HG03558 (cell line): ENCODE data around the gene SLC50A1.

Experiments used
- ATAC-seq: cut with Tn5 transposase; IDR thresholded peaks from one replicate; pipeline ENCODE4 v1.9.1; 2021; ENCODE audit warnings: moderate number of reproducible peaks; ENCODE audit not compliant: unreplicated experiment; ENCODE audit errors: extremely low read depth

The SLC50A1 gene

DNA sequence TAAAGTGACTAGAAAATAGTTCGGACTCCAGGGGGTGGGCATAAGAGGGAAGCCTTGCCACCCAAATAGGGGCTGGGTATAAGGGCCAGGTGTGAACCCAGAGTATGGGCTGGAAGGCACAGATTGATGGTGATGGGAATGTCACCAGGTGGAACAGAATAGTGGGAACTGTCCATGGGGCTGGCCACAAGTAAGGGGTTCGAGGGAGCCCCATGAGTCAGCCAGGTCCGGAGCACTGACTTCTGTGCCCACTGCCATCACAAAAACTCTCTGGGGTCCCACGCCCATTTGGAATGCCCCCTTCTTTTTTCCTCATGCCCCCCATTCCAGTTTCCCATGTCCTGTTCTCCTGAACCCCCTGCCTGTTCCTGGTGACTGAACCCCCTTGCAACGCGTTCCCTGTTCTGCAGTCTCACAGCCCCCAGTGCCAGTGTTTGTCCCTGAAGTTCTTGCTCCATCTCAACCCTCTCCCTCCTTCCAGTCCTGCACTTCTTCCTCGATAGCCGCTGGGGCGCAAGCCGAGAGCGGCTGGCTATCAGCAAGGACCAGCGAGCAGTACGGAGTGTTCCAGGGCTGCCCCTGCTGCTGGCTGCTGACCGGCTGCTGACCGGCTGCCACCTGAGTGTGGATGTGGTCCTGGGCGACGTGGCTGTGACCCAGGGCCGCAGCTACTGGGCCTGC lies 45.9 kb downstream of the SLC50A1 start:
- ATAC-seq: no peak

DNA sequence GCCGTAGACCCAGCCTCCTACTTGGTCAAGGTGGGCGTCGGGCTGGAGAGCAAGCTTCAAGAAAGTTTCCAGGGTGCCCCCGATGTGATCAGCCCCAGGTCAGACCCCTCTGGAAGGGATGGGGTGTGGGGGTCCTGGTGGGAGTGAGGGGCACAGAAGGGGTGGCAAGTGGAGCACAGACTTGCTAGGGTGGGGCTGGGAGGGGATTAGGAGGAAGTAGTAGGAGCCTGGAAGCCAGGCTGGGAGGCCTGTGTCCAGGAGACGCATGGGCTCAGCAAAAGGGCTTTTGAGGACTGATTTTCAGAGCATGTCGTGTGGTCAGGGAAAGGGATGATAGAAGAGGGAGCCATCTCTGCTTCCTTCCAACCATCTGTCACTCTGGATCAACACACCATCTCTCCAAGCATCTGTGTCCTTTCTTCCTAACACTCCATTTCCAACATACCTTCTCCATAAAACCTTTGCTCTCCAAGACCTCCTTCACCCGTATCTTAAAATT lies 46.4 kb downstream of the SLC50A1 start:
- ATAC-seq: no peak

GRCh38 chr1:155183775-155184221 lies 48.1 kb downstream of the SLC50A1 start:
- ATAC-seq: no peak

DNA sequence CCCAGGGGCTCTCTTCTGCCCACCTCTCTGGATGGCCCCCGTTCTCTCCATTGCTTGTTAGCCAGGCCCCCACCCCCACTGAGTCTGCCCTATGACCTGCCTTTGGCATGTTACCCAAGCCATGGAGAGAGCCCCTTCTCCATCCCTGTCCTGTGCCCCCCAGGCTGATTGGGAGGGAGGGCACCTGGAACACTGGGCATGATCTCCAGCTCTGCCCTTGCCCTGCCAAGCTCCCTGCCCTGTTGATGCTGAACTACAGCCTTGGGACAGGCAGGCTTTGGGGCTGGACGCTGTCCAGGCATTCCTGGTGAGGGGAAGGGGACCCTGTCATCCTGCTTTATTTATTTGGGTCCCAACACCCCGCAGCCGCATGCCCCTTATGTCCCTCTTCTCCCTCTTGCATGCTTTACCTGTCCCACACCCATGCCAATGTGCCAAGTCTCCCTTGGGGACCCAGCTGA lies 48.7 kb downstream of the SLC50A1 start:
- ATAC-seq: no peak

GRCh38 chr1:155184835-155185782 lies 49.5 kb downstream of the SLC50A1 start:
- ATAC-seq: no peak

- no peak for ATAC-seq
These were observed 50.1 kb downstream of the SLC50A1 start for GRCh38 chr1:155185783-155186066.

- ATAC-seq: no peak
These were observed 50.6 kb downstream of the SLC50A1 start for GRCh38 chr1:155186067-155186793.

DNA sequence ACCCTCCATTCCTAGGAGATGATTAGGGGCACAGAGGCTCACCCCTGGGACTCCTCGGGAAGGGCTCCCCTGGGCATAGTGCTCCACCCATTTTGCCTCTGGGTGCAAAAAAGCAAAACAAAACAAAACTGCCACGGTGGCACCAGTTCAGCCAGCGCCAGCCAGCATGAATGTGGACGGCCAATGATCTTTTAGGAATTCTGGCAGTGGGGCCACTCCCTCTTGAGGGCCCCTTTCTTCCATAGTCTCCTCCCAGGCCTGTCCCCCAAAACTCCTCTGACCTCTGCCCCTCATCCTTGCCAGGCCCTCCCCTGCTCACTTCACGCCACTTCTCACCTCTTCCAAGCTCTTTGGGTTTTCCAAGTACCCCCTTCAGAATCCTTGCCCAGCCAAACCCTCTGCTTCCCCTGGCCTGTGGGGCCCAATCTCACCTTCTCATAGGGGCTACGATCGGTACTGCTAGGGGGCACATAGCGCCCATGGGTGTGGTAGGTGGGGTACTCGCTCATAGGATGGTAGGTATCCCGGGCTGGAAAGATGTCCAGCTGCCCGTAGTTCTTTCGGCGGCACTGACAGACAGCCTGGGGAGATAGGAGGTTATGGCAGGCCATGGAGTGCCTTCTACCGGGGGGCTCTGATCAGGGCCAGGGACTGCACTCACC lies 51.3 kb downstream of the SLC50A1 start:
- ATAC-seq: no peak

GRCh38 chr1:155187456-155187891 lies 51.8 kb downstream of the SLC50A1 start:
- ATAC-seq: no peak

GRCh38 chr1:155188268-155188667 lies 52.6 kb downstream of the SLC50A1 start:
- ATAC-seq: no peak
